B cell (primary cell): Measurements from ENCODE around the gene MICALL2. TPM values are rescaled to one million over a fixed set of nuclear protein-coding genes. Genes with fewer than 3 reads are reported as not detected.

ENCODE experiments used
- ATAC-seq: fragments of 200-7000 bp; cut with Tn5 transposase; one replicate; pipeline ENCODE4 v1.10.0; 2021; ENCODE audit warnings: low read depth, mild to moderate bottlenecking, moderate number of reproducible peaks, moderate library complexity
- CTCF ChIA-PET: fragments of 350-600 bp; sonication (Branson Sonifier 250); formaldehyde crosslinking; loops from one replicate; lab custom pipeline; 2021; ENCODE audit warnings: antibody characterized with exemption, inconsistent platforms; lab: Charles Lee
- POLR2A ChIA-PET: fragments of 350-600 bp; sonication (Branson Sonifier 250); formaldehyde crosslinking; loops from one replicate; lab custom pipeline; 2021; ENCODE audit warnings: antibody characterized with exemption; lab: Charles Lee
- DNase-seq: peaks from one replicate; pipeline ENCODE4 v3.0.0; 2013
- H2AFZ ChIP-seq: 2 replicates; pipeline ENCODE4 v1.6.1; 2012; ENCODE audit warnings: mild to moderate bottlenecking, low read depth, low read length; ENCODE audit not compliant: insufficient read depth, poor library complexity, severe bottlenecking
- H3K27ac ChIP-seq, 2 donors: 1 replicate in 1 of 2; 2 replicates in 1 of 2; pipeline ENCODE4 v1.5.1; 2012 to 2013; ENCODE audit warnings: low read length in 2 of 2, mild to moderate bottlenecking in 2 of 2, moderate library complexity in 1 of 2
- H3K27me3 ChIP-seq, 4 experiments: fragments of 200-600 bp in 1 of 4; sonication (generic) in 1 of 4; replicated peaks in 1 of 4; 1 replicate in 2 of 4; 2 replicates in 2 of 4; pipeline versions ENCODE4 v1.6.1 to v1.7.0; 2013 to 2016; ENCODE audit warnings: low read length in 3 of 4, mild to moderate bottlenecking in 2 of 4, mixed read lengths in 1 of 4, moderate library complexity in 1 of 4; ENCODE audit not compliant: insufficient read depth in 4 of 4, control insufficient read depth in 3 of 4; ENCODE audit errors: control extremely low read depth in 1 of 4
- H3K36me3 ChIP-seq, 2 experiments: replicated peaks in 1 of 2; 1 replicate in 1 of 2; 2 replicates in 1 of 2; pipeline versions ENCODE4 v1.6.1 to v1.7.1; 2013; ENCODE audit warnings: low read length in 1 of 2; ENCODE audit not compliant: insufficient read depth in 2 of 2, control insufficient read depth in 1 of 2; ENCODE audit errors: control extremely low read depth in 1 of 2, extremely low read depth in 1 of 2
- H3K4me1 ChIP-seq, 2 donors: fragments of 200-600 bp in 1 of 2; sonication (generic) in 1 of 2; 1 replicate in 1 of 2; 2 replicates in 1 of 2; pipeline versions ENCODE4 v1.5.1 to v1.6.1; 2013 to 2017; ENCODE audit warnings: low read length in 2 of 2; ENCODE audit not compliant: control insufficient read depth in 2 of 2, insufficient read depth in 2 of 2
- H3K4me2 ChIP-seq: replicated peaks from 2 replicates; pipeline ENCODE3; 2012; ENCODE audit warnings: mild to moderate bottlenecking, low read depth, low read length; ENCODE audit not compliant: poor library complexity, severe bottlenecking
- H3K4me3 ChIP-seq, 5 experiments: fragments of 200-600 bp in 1 of 5; sonication (generic) in 1 of 5; 1 replicate in 3 of 5; 2 replicates in 2 of 5; pipeline versions ENCODE4 v1.5.1 to v1.7.0; 2011 to 2016; ENCODE audit warnings: low read length in 4 of 5, mild to moderate bottlenecking in 4 of 5, low read depth in 2 of 5, control low read depth in 1 of 5, moderate library complexity in 1 of 5; ENCODE audit not compliant: insufficient read depth in 1 of 5; ENCODE audit errors: control extremely low read depth in 1 of 5, extremely low read depth in 1 of 5
- H3K79me2 ChIP-seq: fragments of 200-600 bp; sonication (generic); one replicate; pipeline ENCODE4 v1.6.0; 2016; ENCODE audit warnings: low read length; ENCODE audit not compliant: control insufficient read depth, insufficient read depth
- H3K9ac ChIP-seq: fragments of 200-600 bp; sonication (generic); 2 replicates; pipeline ENCODE4 v1.6.1; 2017; ENCODE audit warnings: mild to moderate bottlenecking, low read length, moderate library complexity
- H3K9me3 ChIP-seq, 3 donors: one replicate each; pipeline versions ENCODE4 v1.6.1 to v1.7.1; 2013; ENCODE audit warnings: low read length in 2 of 3; ENCODE audit not compliant: control insufficient read depth in 2 of 3, insufficient read depth in 1 of 3; ENCODE audit errors: control extremely low read depth in 1 of 3
- H4K20me1 ChIP-seq: 2 replicates; pipeline ENCODE4 v1.6.0; 2012; ENCODE audit warnings: mild to moderate bottlenecking, low read length; ENCODE audit not compliant: insufficient read depth, control insufficient read depth, poor library complexity, severe bottlenecking
- H3K27ac Mint-ChIP-seq: one replicate; pipeline ENCODE4 v1.8.0; 2021; ENCODE audit warnings: mixed read lengths
- H3K27me3 Mint-ChIP-seq: one replicate; pipeline ENCODE4 v1.8.0; 2021; ENCODE audit warnings: mixed read lengths
- H3K4me1 Mint-ChIP-seq: one replicate; pipeline ENCODE4 v1.8.0; 2021; ENCODE audit warnings: mixed read lengths
- H3K4me3 Mint-ChIP-seq: one replicate; pipeline ENCODE4 v1.8.0; 2021; ENCODE audit warnings: mixed read lengths
- H3K9me3 Mint-ChIP-seq: one replicate; pipeline ENCODE4 v1.8.0; 2022; ENCODE audit warnings: mixed read lengths; ENCODE audit not compliant: insufficient read depth
- EZH2 ChIP-seq: IDR thresholded peaks from 2 replicates; pipeline ENCODE4 v1.6.1; 2012; ENCODE audit warnings: borderline replicate concordance, low read depth, mild to moderate bottlenecking, moderate library complexity, low read length; ENCODE audit not compliant: insufficient read depth, poor library complexity, severe bottlenecking
- WGBS: methylation state at CpG from one replicate; pipeline ENCODE4 v1.1.5; 2013; ENCODE audit warnings: missing lambda C conversion rate; ENCODE audit not compliant: insufficient coverage; 5-methylcytosine and 5-hydroxymethylcytosine counted together
- intact Hi-C: fragments of 100-400 bp; cut with micrococcal nuclease; formaldehyde crosslinking; loops from one replicate; pipeline ENCODE4 v1.10.0; 2022
- polyA plus RNA-seq: library from polyadenylated mRNA; depleted of rRNA; stranded (reverse); fragments of >200 nt; gene quantifications from 2 replicates; pipeline ENCODE4 v1.2.3, GENCODE V29; 2012
- total RNA-seq, 2 donors: library from RNA; stranded (reverse); fragments of 120-200 nt in 1 of 2; gene quantifications; 1 replicate in 1 of 2; 2 replicates in 1 of 2; pipeline versions ENCODE4 v1.2.3 to v1.2.4, GENCODE V29; 2013 to 2022
- TF ChIP-seq, protein P1 (sequence below): fragments of 200-600 bp; IDR thresholded peaks from one replicate; pipeline ENCODE4 v1.8.0; 2022; ENCODE audit warnings: antibody characterized with exemption, mild to moderate bottlenecking

Gene MICALL2
- total and polyA plus RNA-seq, 2 donors (not counting 1 experiment from before 2014, with no cell fraction given): 0.85 to 0.94 TPM

DNA sequence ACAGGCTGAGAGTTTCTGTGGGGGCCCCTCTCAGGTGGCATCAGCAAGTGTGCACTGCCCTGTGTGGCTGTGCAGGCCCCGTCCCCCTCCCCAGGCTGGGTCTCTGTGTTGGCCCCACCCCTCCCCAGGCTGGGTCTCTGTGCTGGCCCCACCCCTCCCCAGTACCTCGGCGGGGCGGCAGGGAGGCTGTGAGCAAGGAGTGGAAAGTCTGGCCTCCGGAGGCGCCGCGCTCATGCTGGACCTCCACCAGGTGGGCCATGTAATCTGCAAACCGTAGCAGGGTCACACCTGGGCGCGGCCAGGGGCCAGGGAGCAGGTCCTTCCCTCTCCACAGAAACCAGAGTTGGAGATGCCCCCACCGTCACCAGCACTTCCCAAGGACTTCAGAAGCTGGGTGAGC lies 21.4 kb upstream of the MICALL2 start:
- POLR2A ChIA-PET: no interaction called here
- Histone ChIP-seq H3K9ac (no peak overlapping the region), H3K36me3 (peaks cover 0 to 71% of the 10 kb centered on the region in 2 experiments)

DNA sequence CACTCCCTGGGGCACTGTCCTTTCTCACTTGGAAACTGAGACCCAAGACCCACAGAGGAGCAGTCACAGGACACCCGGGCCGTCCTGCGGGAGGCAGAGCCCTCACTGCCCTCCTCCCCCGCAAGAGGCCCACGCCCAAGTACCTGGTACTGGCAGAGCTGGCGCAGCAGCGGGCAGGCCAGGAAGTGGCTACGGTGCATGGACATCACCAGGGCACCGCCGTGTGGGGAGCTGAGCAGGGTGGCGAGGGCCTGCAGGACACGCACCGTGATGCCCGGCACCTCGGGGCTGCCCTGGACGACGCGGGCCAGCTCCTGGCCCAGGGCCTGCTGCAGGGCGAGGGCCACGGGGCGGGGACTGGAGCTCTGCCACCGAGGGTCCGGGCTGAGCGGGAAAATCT lies 20.0 kb upstream of the MICALL2 start:
- Histone ChIP-seq H3K36me3 (peaks cover 0 to 64% of the 10 kb centered on the region in 2 experiments), H4K20me1 (no peaks in the 10 kb centered on the region), H3K4me2 (no peak overlapping the region), H3K9me3 (no peaks in the 10 kb centered on the region), H3K27me3 (no peaks in the 10 kb centered on the region), H3K27ac (no peak overlapping the region), H3K9ac (no peak overlapping the region), H3K4me1 (no peaks in the 10 kb centered on the region), H3K4me3 (no peak overlapping the region), H2AFZ (no peak overlapping the region), H3K79me2 (no peaks in the 10 kb centered on the region)
- Mint-ChIP-seq H3K9me3 (no peaks in the 10 kb centered on the region), H3K4me3 (no peak overlapping the region), H3K27me3 (no peaks in the 10 kb centered on the region), H3K27ac (no peak overlapping the region), H3K4me1 (no peaks in the 10 kb centered on the region)
- 93% methylated on average over 24 of the region's 24 CpGs for whole genome bisulfite sequencing
- DNase-seq (no peak), ATAC-seq (no peak)
- TF ChIP-seq EZH2: no peak
- TF ChIP-seq, protein P1, sequence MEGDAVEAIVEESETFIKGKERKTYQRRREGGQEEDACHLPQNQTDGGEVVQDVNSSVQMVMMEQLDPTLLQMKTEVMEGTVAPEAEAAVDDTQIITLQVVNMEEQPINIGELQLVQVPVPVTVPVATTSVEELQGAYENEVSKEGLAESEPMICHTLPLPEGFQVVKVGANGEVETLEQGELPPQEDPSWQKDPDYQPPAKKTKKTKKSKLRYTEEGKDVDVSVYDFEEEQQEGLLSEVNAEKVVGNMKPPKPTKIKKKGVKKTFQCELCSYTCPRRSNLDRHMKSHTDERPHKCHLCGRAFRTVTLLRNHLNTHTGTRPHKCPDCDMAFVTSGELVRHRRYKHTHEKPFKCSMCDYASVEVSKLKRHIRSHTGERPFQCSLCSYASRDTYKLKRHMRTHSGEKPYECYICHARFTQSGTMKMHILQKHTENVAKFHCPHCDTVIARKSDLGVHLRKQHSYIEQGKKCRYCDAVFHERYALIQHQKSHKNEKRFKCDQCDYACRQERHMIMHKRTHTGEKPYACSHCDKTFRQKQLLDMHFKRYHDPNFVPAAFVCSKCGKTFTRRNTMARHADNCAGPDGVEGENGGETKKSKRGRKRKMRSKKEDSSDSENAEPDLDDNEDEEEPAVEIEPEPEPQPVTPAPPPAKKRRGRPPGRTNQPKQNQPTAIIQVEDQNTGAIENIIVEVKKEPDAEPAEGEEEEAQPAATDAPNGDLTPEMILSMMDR: no peak
- POLR2A ChIA-PET: no interaction called here
- CTCF ChIA-PET: no interaction called here
- intact Hi-C loops: no loop called here

More for the DNA sequence above, 21.4 kb upstream of the MICALL2 start:
- Mint-ChIP-seq H3K27me3 (no peaks in the 10 kb centered on the region), H3K4me3 (no peak overlapping the region), H3K27ac (no peak overlapping the region), H3K9me3 (no peaks in the 10 kb centered on the region), H3K4me1 (no peaks in the 10 kb centered on the region)
- no peak overlapping the region for H3K4me2 ChIP-seq
- no peaks in the 10 kb centered on the region for H3K27me3 ChIP-seq
- no peaks in the 10 kb centered on the region for H4K20me1 ChIP-seq
- ATAC-seq: no peak
- intact Hi-C loops: no loop called here
- CTCF ChIA-PET: interaction anchor here (0.6 kb wide), 1 partner anchor 15 kb away, joined by 3 read pairs; no protein-coding TSS in a partner anchor
- H3K79me2 ChIP-seq: no peaks in the 10 kb centered on the region
- H3K27ac ChIP-seq: no peak overlapping the region
- no peaks in the 10 kb centered on the region for H3K9me3 ChIP-seq
- no peaks in the 10 kb centered on the region for H3K4me1 ChIP-seq
- H3K4me3 ChIP-seq: no peak overlapping the region
- no peak for TF ChIP-seq EZH2
- TF ChIP-seq, protein P1: no peak
- 97% methylated on average over 12 of the region's 12 CpGs for WGBS
- H2AFZ ChIP-seq: no peak overlapping the region
- DNase-seq: no peak
